Activated T-helper 2 cell treated with anti-CD3 and anti-CD28 coated beads, Interferon-gamma antibody, Interleukin-2, Interleukin-4, amounts not matched to agents 10 μg/mL and 5 μg/mL and 100 μg/mL, durations not matched to agents 14 hours and 24 hours and 36 hours (primary cell): ENCODE data around the gene PSME4. TPM values are rescaled to one million over a fixed set of nuclear protein-coding genes. Genes with fewer than 3 reads are reported as not detected.

ENCODE experiments used
- DNase-seq: peaks from one replicate; pipeline ENCODE4 v3.0.0; 2021; ENCODE audit warnings: low spot score
- H3K27ac Mint-ChIP-seq: one replicate; pipeline ENCODE4 v1.8.0; 2021; ENCODE audit warnings: mixed read lengths
- H3K27me3 Mint-ChIP-seq: one replicate; pipeline ENCODE4 v1.8.0; 2021; ENCODE audit warnings: low read depth, mixed read lengths
- H3K36me3 Mint-ChIP-seq: one replicate; pipeline ENCODE4 v1.8.0; 2021; ENCODE audit warnings: low read depth, mixed read lengths
- H3K4me1 Mint-ChIP-seq: one replicate; pipeline ENCODE4 v1.8.0; 2021; ENCODE audit warnings: low read depth, mixed read lengths
- H3K4me3 Mint-ChIP-seq: one replicate; pipeline ENCODE4 v1.8.0; 2021; ENCODE audit warnings: low read depth, mild to moderate bottlenecking, moderate library complexity, mixed read lengths
- H3K9me3 Mint-ChIP-seq: one replicate; pipeline ENCODE4 v1.8.0; 2021; ENCODE audit warnings: mixed read lengths
- intact Hi-C: fragments of 100-400 bp; cut with micrococcal nuclease; formaldehyde crosslinking; loops from one replicate; pipeline ENCODE4 v1.15.1; 2023
- total RNA-seq: library from RNA; stranded (reverse); gene quantifications from 2 replicates; pipeline ENCODE4 v1.2.3, GENCODE V29; 2022

PSME4 gene
- total RNA-seq, 1 donor from 2014 or later: 52.0 TPM

- Mint-ChIP-seq H3K27me3 (no peaks in the 10 kb centered on the region), H3K9me3 (no peaks in the 10 kb centered on the region), H3K36me3 (peaks cover 65% of the 10 kb centered on the region), H3K4me3 (no peak overlapping the region), H3K4me1 (no peaks in the 10 kb centered on the region), H3K27ac (no peak overlapping the region)
- intact Hi-C loops: no loop called here
- DNase-seq: no peak
Observed at GRCh38 chr2:53903011-53903410, 67.8 kb downstream of the PSME4 start.

- no peak overlapping the region for H3K27ac Mint-ChIP-seq
- H3K36me3 Mint-ChIP-seq: peaks cover 62% of the 10 kb centered on the region
- H3K27me3 Mint-ChIP-seq: no peaks in the 10 kb centered on the region
- DNase-seq: no peak
- H3K9me3 Mint-ChIP-seq: no peaks in the 10 kb centered on the region
- intact Hi-C loops: no loop called here
- no peak overlapping the region for H3K4me3 Mint-ChIP-seq
- H3K4me1 Mint-ChIP-seq: no peaks in the 10 kb centered on the region
Observed at GRCh38 chr2:53901192-53901591, 69.6 kb downstream of the PSME4 start.

- Mint-ChIP-seq H3K36me3 (peaks cover 67% of the 10 kb centered on the region), H3K4me3 (no peak overlapping the region), H3K27ac (no peak overlapping the region), H3K27me3 (no peaks in the 10 kb centered on the region), H3K4me1 (no peaks in the 10 kb centered on the region), H3K9me3 (no peaks in the 10 kb centered on the region)
- intact Hi-C loops: no loop called here
- no peak for DNase-seq
Observed at GRCh38 chr2:53896864-53897263, 73.9 kb downstream of the PSME4 start.

GRCh38 chr2:53886406-53887280, 84.2 kb downstream of the PSME4 start:
- DNase-seq: no peak
- Mint-ChIP-seq H3K36me3 (peaks cover 85% of the 10 kb centered on the region), H3K4me3 (no peak overlapping the region), H3K4me1 (peaks cover 43% of the 10 kb centered on the region), H3K9me3 (no peaks in the 10 kb centered on the region), H3K27me3 (no peaks in the 10 kb centered on the region), H3K27ac (peak overlapping the region; percentile 47)
- intact Hi-C loops: loop anchor here (2.0 to 10.0 kb wide), 5 partner anchors 81 to 768 kb away; partner anchors contain the start of genes ASB3 and ERLEC1

- Mint-ChIP-seq H3K4me3 (peak overlapping the region; percentile 24), H3K9me3 (no peaks in the 10 kb centered on the region), H3K4me1 (peaks cover 48% of the 10 kb centered on the region), H3K27ac (peak overlapping the region; percentile 73), H3K27me3 (no peaks in the 10 kb centered on the region), H3K36me3 (peaks cover 80% of the 10 kb centered on the region)
- intact Hi-C loops: loop anchor here (1.0 to 10.0 kb wide), 6 partner anchors 82 to 770 kb away; no protein-coding TSS in a partner anchor
- DNase-seq: no peak
Observed at GRCh38 chr2:53884883-53885282, 85.9 kb downstream of the PSME4 start.

- H3K4me3 Mint-ChIP-seq: no peak overlapping the region
- no peaks in the 10 kb centered on the region for H3K27me3 Mint-ChIP-seq
- H3K36me3 Mint-ChIP-seq: peaks cover 70% of the 10 kb centered on the region
- DNase-seq: no peak
- peaks cover 40% of the 10 kb centered on the region for H3K4me1 Mint-ChIP-seq
- intact Hi-C loops: loop anchor here (10.0 kb wide), 1 partner anchor 773 kb away; no protein-coding TSS in a partner anchor
- no peaks in the 10 kb centered on the region for H3K9me3 Mint-ChIP-seq
- no peak overlapping the region for H3K27ac Mint-ChIP-seq
Observed at GRCh38 chr2:53881986-53882385, 88.8 kb downstream of the PSME4 start.

GRCh38 chr2:53881360-53881759, 89.4 kb downstream of the PSME4 start:
- H3K27ac Mint-ChIP-seq: no peak overlapping the region
- H3K4me1 Mint-ChIP-seq: peaks cover 34% of the 10 kb centered on the region
- H3K36me3 Mint-ChIP-seq: peaks cover 64% of the 10 kb centered on the region
- no peaks in the 10 kb centered on the region for H3K9me3 Mint-ChIP-seq
- intact Hi-C loops: loop anchor here (10.0 kb wide), 1 partner anchor 773 kb away; no protein-coding TSS in a partner anchor
- DNase-seq: no peak
- H3K4me3 Mint-ChIP-seq: no peak overlapping the region
- no peaks in the 10 kb centered on the region for H3K27me3 Mint-ChIP-seq

- Mint-ChIP-seq H3K27me3 (no peaks in the 10 kb centered on the region), H3K36me3 (peaks cover 64% of the 10 kb centered on the region), H3K4me1 (peaks cover 28% of the 10 kb centered on the region), H3K9me3 (no peaks in the 10 kb centered on the region), H3K27ac (no peak overlapping the region), H3K4me3 (no peak overlapping the region)
- intact Hi-C loops: loop anchor here (10.0 kb wide), 1 partner anchor 774 kb away; no protein-coding TSS in a partner anchor
- no peak for DNase-seq
Observed at GRCh38 chr2:53880756-53881155, 90.0 kb downstream of the PSME4 start.

GRCh38 chr2:53877556-53877955, 93.2 kb downstream of the PSME4 start:
- H3K4me3 Mint-ChIP-seq: no peak overlapping the region
- H3K9me3 Mint-ChIP-seq: no peaks in the 10 kb centered on the region
- peaks cover 54% of the 10 kb centered on the region for H3K36me3 Mint-ChIP-seq
- H3K27ac Mint-ChIP-seq: no peak overlapping the region
- no peak for DNase-seq
- intact Hi-C loops: no loop called here
- no peaks in the 10 kb centered on the region for H3K27me3 Mint-ChIP-seq
- H3K4me1 Mint-ChIP-seq: peaks cover 7% of the 10 kb centered on the region

GRCh38 chr2:53877112-53877511, 93.7 kb downstream of the PSME4 start:
- Mint-ChIP-seq H3K36me3 (peaks cover 49% of the 10 kb centered on the region), H3K9me3 (no peaks in the 10 kb centered on the region), H3K27me3 (no peaks in the 10 kb centered on the region), H3K4me3 (no peak overlapping the region), H3K27ac (no peak overlapping the region), H3K4me1 (peaks cover 6% of the 10 kb centered on the region)
- DNase-seq: no peak
- intact Hi-C loops: no loop called here

GRCh38 chr2:53874401-53874950, 96.3 kb downstream of the PSME4 start:
- intact Hi-C loops: no loop called here
- Mint-ChIP-seq H3K27ac (peak overlapping the region; percentile 22), H3K4me3 (no peak overlapping the region)

GRCh38 chr2:53867773-53868172, 103.0 kb downstream of the PSME4 start:
- Mint-ChIP-seq H3K4me1 (no peaks in the 10 kb centered on the region), H3K27ac (no peak overlapping the region), H3K4me3 (no peak overlapping the region), H3K36me3 (peaks cover 32% of the 10 kb centered on the region), H3K9me3 (no peaks in the 10 kb centered on the region), H3K27me3 (no peaks in the 10 kb centered on the region)
- intact Hi-C loops: no loop called here
- DNase-seq: no peak

More at GRCh38 chr2:53874401-53874950, 96.3 kb downstream of the PSME4 start:
- no peaks in the 10 kb centered on the region for H3K4me1 Mint-ChIP-seq
- no peaks in the 10 kb centered on the region for H3K9me3 Mint-ChIP-seq
- no peaks in the 10 kb centered on the region for H3K27me3 Mint-ChIP-seq
- H3K36me3 Mint-ChIP-seq: peaks cover 40% of the 10 kb centered on the region
- no peak for DNase-seq

- Mint-ChIP-seq H3K9me3 (no peaks in the 10 kb centered on the region), H3K36me3 (peaks cover 35% of the 10 kb centered on the region), H3K4me1 (no peaks in the 10 kb centered on the region), H3K4me3 (no peak overlapping the region), H3K27ac (no peak overlapping the region), H3K27me3 (no peaks in the 10 kb centered on the region)
- intact Hi-C loops: no loop called here
- no peak for DNase-seq
Observed at GRCh38 chr2:53867169-53867568, 103.6 kb downstream of the PSME4 start.
